Measurements from ENCODE around the gene DARS1. TPM values are rescaled to one million over a fixed set of nuclear protein-coding genes. Genes with fewer than 3 reads are reported as not detected.
"Not testable (repeated sequence)": the region's sequence is repeated elsewhere in the genome, so short reads cannot be mapped to it uniquely, and the experiment has no call there.

The DARS1 gene
- total RNA-seq, 3 donors from 2014 or later, result 29.6 to 71.1 (median 40.3) TPM

DNA sequence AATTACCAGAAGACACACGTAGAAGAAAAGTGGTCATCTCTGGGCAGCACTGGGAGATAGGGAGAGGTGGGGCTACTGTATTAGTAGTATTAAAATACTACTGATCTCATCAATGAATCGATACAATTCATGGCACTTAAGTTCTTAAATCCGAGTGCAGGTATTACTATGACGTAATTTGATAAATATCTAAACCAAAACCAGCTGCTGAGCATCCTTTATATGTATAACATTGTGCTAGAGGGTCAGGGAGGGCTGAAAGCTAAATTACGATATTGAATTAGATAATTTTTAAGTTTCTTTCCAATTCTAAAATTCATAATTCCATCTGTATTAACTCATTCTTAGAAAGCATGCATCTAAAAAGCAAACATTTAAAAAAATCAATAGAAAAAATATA, 25.3 kb downstream of the DARS1 start:
- intact Hi-C loops (cut with DNase I, micrococcal nuclease), result no loop called here
- no peak for DNase-seq
- H3K36me3 ChIP-seq (ENCODE audit: low read depth), result no peaks in the 10 kb centered on the region
- no peak for TF ChIP-seq CTCF (IDR thresholded peaks at IDR 0.05)
- H3K4me3 ChIP-seq, result no peak overlapping the region
- no peaks in the 10 kb centered on the region for H3K9me3 ChIP-seq
- no peaks in the 10 kb centered on the region for H3K4me1 ChIP-seq (ENCODE audit: low read depth)
- no peak for ATAC-seq

- H3K9me3 ChIP-seq; ATAC-seq; intact Hi-C loops (cut with DNase I, micrococcal nuclease); H3K36me3 ChIP-seq (ENCODE audit: low read depth); DNase-seq; H3K4me3 ChIP-seq; H3K4me1 ChIP-seq (ENCODE audit: low read depth): not testable (repeated sequence)
Observed at GRCh38 chr2:135958927-135959326, 26.5 kb downstream of the DARS1 start.

DNA sequence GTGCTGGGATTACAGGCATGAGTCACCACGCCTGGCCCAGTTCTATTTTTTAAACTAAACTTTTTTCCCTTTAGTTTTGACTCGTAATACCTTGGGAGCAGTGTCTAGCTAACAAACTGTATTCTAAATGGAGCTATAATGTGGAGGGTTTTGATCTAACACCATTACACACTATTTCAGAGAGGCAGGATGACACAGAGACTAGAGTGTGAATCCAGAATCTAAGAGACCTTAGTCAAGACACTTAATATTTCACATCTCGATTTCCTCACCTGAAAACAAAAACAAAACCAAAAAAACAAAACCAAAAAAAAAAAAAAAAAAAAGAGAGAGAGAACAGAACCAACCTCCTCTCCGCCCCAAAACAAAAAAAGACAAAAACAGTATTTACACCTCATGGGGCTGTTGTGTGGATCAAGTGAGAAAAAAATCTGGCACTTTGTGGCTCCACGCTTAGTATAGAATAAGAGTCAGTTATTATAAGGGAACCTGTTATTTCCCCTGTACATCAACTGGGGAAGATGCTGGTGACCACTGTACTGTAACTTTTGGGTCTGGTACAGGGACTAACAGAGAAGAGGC, 31.3 kb downstream of the DARS1 start:
- DNase-seq (no peak), ATAC-seq (no peak)
- no peaks in the 10 kb centered on the region for H3K9me3 ChIP-seq
- H3K36me3 ChIP-seq (ENCODE audit: low read depth), result no peaks in the 10 kb centered on the region
- H3K4me3 ChIP-seq, result no peak overlapping the region
- intact Hi-C loops (cut with DNase I, micrococcal nuclease), result no loop called here
- no peaks in the 10 kb centered on the region for H3K4me1 ChIP-seq (ENCODE audit: low read depth)
- no peak for TF ChIP-seq CTCF (IDR thresholded peaks at IDR 0.05)

- TF ChIP-seq CTCF (IDR thresholded peaks at IDR 0.05), result no peak
- Histone ChIP-seq H3K9me3 (no peaks in the 10 kb centered on the region), H3K4me3 (no peak overlapping the region), H3K36me3 (ENCODE audit: low read depth) (no peaks in the 10 kb centered on the region), H3K4me1 (ENCODE audit: low read depth) (no peaks in the 10 kb centered on the region)
- intact Hi-C loops (cut with DNase I, micrococcal nuclease), result no loop called here
- DNase-seq (no peak), ATAC-seq (no peak)
Observed at GRCh38 chr2:135952891-135953290, 32.5 kb downstream of the DARS1 start.

DNA sequence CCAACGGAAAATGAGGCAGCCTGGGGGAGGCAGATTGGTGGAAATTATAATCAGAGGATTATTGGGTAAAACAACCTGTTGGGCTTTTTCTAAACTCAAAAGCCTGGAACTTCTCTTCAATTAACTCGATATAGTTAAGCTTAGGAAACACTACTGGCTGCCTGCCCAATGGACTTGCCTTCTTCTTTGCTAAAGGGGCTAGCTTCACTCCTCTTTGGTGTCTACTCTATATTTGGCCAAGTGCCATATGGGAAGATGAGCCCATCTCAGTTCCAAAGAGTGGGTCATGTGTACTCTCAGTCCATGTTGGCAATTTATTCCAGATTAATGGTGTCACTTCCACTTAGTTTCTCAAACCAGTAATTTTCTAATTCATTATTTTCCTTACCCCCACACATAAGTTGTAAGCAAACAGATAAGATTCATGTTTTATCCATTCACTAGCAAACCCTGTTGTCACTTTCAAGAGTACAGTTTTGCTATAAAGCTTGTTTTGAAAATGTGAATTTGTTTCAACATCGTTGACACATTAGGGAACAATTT, 34.3 kb downstream of the DARS1 start:
- no peak for DNase-seq
- H3K4me3 ChIP-seq, result no peak overlapping the region
- intact Hi-C loops (cut with DNase I, micrococcal nuclease), result no loop called here
- H3K9me3 ChIP-seq, result no peaks in the 10 kb centered on the region
- ATAC-seq, result no peak
- H3K36me3 ChIP-seq (ENCODE audit: low read depth), result no peaks in the 10 kb centered on the region
- H3K4me1 ChIP-seq (ENCODE audit: low read depth), result no peaks in the 10 kb centered on the region
- TF ChIP-seq CTCF (IDR thresholded peaks at IDR 0.05), result no peak

- no peak for DNase-seq
- no peak for ATAC-seq
- intact Hi-C loops (cut with DNase I, micrococcal nuclease), result no loop called here
- H3K36me3 ChIP-seq (ENCODE audit: low read depth), result no peaks in the 10 kb centered on the region
- H3K9me3 ChIP-seq, result no peaks in the 10 kb centered on the region
- TF ChIP-seq CTCF (IDR thresholded peaks at IDR 0.05), result no peak
- no peaks in the 10 kb centered on the region for H3K4me1 ChIP-seq (ENCODE audit: low read depth)
- H3K4me3 ChIP-seq, result no peak overlapping the region
Observed at GRCh38 chr2:135949451-135950234, 35.8 kb downstream of the DARS1 start.
